HG03520 (cell line): Measurements from ENCODE around the gene GRIN2D.

Experiments used
- ATAC-seq: cut with Tn5 transposase; IDR thresholded peaks from one replicate; pipeline ENCODE4 v1.9.1; 2021; ENCODE audit warnings: mild to moderate bottlenecking, moderate library complexity; ENCODE audit not compliant: unreplicated experiment

Gene GRIN2D

DNA sequence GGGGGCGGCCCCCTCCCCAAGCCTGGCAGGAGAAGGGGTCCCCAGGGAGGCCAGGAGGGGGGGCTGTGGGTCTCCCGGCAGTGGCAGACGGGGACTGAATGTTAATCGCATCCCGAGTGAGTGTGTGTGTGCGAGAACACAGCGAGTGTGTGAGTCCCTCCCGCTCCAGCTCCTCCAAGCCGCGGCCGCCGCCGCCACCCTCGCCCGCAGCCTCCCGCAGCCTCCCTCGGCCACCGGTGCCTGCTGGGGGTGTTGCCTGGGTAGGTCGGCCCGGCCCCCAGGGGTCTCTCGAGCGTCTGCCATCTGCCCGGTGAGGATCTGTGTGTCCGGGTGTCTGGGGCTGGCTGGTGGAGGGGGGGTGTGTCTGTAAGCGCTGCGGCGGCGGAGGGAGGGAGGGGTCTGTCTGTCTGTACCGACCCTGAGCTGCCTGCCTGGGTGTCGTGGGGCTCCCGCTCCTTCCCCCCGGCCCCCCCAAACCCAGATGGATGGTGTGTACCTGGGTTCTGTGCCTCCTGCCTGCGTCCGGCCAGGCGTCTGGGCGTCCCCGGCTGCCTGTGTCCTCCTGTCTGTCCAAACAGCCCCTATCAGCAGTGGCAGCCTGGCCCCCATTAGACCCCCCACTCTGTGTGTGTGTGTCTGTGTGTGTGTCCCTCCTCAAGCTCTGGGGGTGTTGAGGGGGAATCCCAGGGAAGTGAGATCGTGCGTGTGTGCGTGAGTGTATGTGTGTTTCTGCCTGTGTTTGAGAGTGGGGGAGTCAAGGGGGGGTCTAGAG lies at the start of gene GRIN2D:
Gene GRIN2D (plus strand): TSS at position 110 of the 772 bp plus-strand sequence. CDS start 4,725 bp downstream, outside the sequence.
- no peak for ATAC-seq

DNA sequence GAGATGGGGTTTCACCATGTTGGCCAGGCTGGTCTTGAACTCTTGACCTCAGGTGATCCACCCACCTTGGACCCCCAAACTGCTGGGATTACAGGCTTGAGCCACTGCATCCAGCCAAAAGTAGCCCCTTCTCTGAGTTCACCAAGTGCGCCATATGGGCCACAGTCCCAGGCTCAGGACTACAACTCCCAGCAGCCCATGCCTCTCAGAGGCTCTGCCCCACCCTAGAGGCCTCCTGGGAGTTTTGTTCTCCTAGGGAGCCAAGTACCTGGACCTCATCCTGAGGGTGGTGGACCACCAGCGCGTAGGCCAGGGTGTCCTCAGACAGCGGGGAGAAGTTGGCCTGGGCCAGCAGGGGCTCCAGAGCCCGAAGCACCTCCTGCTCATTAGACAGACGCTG lies 48.6 kb upstream of the GRIN2D start:
- ATAC-seq, result no peak

DNA sequence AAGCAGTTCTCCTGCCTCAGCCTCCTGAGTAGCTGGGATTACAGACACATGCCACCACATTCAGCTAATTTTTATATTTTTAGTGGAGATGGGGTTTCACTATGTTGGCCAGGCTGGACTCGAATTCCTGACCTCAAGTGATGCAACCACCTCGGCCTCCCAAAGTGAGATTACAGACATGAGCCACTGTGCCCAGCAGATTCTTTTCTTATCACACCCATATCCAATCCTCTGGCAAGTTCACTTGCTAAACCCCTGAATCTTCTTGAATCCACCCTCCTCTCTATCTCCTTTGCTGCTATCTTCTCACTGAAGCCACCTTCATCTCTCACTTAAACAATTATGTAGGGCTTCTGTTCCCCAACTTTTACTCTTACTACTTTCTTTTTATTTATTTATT lies 47.3 kb upstream of the GRIN2D start:
- ATAC-seq, result no peak

DNA sequence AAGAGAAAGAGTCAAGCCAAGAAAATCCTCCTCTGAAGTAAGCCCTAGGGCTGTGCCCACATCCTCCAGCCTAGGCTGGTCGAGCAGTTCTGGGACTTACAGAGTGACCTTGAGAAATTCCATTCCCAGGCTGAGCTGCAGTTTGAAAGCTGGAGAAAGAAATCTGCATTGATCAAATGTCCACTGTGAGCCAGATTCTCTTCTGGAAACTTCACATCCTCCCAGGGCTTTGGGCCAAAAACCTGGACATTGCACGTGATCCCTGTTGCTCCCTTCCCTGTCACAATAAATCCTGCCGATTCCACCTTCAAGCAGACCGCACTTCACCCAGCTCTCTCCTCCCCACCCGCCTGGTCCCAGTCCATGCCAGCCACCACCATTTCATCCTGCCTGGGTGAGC lies 45.4 kb upstream of the GRIN2D start:
- no peak for ATAC-seq

DNA sequence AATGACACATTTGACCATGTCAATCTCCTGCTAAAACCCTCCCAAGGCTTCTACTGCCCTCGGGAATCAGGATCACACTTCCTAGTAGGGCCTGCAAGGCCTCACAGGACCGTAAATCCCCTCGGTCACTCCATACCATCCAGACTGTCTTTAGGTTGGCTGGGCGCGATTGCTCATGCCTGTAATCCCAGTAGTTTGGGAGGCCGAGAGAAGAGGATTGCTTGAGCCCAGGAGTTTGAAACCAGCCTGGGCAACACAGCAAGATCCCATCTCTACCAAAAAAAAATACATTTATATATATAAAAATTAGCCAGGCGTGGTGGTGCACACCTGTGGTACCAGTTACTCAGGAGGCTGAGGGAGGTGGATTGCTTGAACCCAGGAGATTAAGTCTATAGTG lies 44.7 kb upstream of the GRIN2D start:
- no peak for ATAC-seq

DNA sequence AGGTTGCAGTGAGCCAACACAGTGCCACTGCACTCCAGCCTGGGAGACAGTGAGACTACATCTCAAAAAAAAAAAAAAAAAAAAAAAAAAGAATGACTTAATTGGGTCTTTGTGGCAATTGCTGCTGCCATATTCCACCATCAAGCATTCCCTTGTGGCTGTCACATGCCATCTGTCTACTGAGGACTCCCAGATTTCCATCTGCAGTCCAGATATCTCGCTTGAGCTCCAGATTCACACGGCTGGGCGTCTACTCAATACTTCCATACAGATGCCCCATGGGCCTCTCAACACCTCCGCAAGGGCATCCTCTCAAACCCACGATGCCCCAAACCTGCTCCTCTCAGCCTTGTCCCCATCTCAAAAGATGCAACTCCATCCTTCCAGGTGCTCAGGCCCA lies 42.6 kb upstream of the GRIN2D start:
- no peak for ATAC-seq

DNA sequence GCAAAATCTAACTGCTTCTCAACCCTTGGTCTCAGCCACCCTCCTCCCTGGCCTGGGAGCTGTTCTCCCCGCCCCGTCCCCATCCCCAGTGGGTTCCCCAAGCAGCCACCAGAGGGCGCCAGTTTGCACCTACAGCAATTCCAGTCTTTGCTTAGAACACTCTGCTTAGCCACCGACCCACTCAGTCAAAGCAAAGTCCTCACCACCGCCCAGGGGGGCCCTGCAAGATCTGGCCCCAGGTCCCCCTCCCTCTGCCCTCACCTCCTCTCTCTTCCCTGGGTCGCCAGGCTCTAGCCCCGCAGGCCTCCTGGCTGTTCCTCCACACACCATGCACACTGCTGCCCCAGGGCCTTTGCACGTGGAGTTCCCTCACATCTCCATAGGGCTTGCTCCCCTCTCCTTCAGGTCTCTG lies 42.1 kb upstream of the GRIN2D start:
- ATAC-seq, result no peak

DNA sequence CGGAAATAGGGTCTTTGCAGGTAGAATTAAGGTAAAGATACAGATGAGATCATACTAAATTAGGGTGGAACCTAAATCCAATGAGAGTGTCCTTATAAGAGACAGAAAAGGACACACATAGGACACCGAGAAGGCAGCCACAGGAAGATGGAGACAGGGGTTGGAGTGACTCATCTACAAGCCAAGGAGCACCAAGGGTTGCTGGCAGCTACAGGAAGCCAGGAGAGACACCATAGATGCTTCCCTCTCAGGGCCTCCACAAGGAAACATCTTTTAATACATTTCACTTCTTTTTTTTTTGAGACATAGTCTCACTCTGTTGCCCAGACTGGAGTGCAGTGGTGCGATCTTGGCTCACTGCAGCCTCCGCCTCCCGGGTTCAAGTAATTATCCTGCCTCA lies 39.8 kb upstream of the GRIN2D start:
- ATAC-seq, result no peak

DNA sequence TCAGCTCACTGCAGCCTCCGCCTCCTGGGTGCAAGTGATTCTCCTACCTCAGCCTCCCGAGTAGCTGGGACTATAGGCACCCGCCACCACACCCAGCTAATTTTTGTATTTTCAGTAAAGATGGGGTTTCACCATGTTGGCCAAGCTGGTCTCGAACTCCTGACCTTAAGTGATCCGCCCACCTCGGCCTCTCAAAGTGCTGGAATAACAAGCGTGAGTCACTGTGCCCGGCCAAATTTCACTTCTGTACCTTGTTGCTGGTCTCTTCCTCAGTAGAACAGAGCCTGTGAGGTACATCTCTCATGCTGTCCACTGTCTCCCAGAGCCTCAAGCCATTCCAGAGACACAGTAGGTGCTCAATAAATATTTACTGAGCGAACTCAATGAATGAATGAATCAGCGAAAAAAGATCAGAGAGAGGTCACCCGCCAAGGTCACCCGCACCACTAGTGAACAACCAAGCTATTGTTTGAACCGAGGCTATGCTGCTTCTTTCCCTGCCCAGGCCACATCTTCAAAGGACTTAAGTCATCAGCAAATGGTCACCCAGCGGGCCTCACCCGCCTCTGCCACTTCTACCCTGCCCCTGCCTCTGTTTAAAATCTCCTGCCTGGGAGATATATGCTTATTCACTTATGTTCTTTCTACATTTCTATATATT lies 39.0 kb upstream of the GRIN2D start:
- ATAC-seq, result no peak

DNA sequence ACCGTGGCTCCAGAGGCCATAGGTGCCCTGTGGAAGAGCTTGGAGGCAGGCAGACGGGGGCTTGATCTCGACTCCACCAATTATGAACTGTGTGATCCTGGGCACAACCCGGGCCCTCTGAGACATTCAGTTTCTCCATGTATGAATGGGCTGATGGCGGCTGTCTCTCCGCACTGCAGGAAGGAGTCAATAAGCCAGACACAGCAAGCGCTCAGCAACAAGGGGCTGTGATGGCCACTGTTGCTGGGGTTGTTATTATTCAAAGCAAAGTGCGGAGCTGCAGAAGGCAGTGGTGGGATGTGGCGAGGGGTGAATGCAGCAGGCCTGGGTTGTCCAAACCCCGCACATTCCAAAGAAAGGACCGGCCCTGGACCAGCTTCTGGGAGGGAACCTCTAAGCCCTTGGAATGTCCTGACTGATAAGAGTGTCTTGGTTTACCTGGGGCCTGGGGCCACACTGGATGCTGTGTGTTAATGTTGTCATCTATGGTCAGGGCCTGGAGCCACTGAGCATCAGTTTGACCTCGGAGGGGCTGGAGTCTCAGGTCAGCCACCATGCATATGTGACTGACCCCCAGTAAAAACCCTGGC lies 38.0 kb upstream of the GRIN2D start:
- no peak for ATAC-seq

DNA sequence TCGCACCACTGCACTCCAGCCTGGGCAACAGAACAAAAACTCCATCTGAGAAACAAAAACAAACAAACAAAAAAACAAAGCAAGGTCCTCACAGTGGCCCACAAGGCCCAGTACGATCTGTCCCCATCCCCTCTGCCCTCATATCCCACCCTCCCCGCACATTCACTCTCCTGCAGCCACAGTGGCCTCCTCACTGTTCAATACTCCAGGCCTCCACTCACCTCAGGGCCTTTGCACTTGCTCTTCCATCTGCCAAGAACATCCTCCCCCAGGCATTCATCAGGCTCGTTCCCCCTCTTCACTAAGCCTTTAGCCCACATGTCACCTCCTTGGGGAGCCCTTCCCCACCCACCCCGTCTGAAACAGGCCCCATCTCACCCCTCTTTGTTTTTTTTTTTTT lies 34.3 kb upstream of the GRIN2D start:
- no peak for ATAC-seq

DNA sequence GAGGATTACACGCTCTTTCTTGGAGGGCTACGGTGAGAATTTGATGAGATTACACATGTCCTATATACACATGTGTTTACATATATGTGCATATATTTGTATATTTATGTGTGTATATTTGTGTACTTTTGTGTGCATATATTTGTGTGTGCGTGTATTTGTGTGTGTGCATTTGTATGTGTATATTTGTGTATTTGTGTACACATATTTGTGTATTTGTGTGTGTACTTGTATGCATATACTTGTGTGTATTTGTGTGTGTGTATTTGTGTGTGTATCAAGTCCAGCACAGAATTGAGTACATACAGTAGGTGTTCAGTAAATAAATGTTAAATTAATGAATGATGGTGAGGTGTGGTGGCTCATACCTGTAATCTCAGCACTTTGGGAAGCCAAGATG lies 31.6 kb upstream of the GRIN2D start:
- ATAC-seq, result no peak

DNA sequence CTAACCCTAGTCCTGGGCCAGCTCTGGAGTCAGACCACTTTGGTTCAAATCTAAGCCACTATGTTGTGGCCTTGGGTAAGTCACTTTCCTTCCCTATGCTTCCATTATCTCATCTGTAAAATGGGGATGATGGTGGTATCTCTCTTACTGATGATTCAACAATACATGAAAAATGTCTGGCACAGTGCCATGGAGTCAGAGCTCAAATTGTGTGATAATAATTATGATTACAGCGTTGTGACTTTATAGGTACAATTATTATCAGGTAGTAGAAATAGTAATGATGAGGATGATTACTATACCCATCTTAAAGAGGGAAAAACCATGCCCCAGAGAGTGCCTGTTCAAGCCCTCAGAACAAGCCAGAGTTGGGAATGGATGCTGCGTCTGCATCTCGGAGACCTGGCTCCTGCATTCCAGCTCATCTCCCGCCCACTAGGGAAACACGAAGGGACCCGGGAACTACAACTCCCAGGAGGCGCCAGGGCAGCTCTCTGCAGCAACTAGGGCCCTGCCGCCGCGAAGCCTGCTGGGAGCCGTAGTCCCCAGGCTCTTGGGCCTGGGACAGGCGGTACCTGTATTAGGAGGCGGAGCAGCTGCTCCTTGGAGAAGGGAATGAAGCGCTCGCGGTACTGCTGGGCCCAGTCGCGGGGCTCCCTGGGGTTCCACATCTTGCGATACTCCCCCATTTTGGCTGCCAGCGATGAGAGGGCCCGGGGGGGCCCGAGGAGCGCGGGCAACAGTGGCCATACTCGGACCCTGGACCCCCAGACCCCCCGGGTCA lies 30.6 kb upstream of the GRIN2D start:
- peak; percentile 51 for ATAC-seq

DNA sequence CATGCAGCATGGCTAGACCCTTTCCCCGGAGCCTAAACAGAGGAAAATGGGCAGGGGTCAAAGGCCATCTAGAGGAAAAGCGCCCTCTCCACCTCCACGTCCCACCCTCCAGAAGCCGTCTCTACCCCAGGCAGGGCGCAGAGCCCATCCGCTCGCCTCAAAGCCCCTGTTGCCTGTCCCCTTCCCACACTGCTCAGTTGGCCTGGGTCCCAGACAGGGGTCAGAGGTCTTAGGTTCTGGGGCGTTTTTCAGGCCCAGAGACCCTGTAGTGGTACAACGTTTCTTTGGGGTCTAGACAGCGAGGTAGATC lies 30.0 kb upstream of the GRIN2D start:
- peak; percentile 2 for ATAC-seq

DNA sequence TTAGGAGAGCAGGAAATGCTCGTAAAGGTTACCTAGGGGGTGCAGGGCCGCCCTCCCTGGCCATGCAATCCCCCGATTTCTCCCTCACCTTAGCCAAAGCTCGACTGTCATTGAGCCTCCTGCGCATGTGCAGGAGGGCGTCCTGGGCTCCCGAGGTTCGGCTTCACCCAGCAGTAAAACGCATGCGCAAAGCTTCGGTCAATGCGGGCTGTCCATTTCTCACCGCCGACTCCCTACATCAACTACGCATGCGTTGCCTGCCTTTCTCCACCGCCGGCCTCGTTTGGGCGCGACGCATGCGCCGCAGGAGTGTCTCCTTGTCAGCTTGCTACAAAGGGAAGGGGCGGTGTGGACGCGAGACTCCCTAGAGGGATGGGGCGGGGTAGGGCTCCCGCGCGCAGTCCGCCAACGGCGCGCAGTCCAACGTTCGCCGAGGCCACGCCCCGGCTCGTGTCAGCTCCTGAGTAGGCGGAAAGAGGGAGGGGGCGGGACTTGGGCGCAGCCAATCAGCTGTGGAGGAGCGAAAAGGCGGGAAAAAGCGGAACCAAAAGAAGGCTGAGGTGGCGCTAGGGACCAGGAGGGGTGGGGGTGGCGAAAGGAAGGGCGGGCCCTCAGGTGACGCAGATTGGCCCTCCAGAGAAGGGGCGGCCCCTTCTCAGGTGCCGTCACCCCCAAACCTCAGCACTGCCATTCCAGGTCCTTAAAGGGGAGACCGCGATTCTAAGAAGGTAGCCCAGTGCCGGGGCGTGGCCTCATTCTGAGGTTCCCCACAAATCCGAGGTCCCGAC lies 29.5 kb upstream of the GRIN2D start, which contains the start of the genes SYNGR4 and TMEM143:
Gene SYNGR4 (plus strand): TSS at position 558 of the 788 bp plus-strand sequence. CDS start 1,476 bp downstream, outside the sequence.
Gene TMEM143 (minus strand): TSS at position 131 of the 788 bp plus-strand sequence. CDS start 20 bp downstream, at position 111.
- ATAC-seq, result peak; percentile 72

DNA sequence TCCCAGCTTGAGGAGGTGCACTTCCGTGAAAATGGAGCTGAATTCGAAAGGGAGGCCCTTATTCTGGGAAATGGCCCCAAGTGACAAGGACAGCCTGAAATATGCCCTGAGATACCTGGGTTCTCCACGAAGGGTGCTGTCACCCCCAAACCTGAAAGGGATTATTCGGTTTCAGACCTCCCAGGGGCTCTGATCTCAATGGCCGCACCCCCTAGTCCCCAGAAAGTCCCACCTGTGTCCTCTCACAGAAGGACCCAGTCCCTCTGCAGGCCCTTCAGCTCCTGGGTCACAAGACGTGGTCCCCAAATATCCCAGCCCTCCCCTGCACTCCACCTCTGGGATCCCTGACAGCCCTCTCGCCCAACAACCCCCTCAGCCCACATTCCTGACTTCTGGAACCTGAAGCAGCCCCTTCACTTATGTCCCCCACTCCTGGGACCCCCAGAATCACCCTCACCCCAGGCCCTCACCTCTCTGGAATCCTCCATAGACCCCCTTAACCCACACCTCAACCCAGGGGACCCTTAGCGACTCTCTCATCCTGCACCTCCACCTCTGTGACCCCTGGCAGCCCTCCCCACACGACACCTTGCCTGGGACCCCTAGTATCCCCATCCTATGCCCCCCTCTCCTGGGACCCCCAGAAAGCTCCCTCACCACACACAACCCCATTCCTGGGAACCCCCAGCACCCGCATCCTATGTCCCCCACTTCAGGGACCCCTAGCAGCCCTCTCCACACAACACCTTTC lies 28.7 kb upstream of the GRIN2D start:
- no peak for ATAC-seq

DNA sequence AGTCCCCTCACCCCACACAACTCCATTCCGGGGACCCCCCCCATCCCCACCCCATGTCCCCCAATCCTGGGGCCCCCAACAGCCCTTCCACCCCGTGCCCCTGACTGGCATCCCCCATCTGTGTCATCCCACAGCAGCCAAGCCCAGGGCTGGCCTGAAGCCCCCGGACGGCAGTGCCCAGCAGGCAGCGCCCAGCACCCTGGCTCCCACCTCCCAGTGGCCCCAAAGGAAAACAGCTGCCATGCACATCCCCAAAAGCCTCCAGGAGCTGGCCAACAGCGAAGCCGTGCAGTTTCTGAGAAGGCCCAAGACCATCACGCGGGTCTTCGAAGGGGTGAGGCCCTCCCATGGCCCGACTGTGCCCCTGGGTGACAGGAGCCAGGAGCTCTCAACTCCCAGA lies 27.9 kb upstream of the GRIN2D start:
- ATAC-seq, result no peak

DNA sequence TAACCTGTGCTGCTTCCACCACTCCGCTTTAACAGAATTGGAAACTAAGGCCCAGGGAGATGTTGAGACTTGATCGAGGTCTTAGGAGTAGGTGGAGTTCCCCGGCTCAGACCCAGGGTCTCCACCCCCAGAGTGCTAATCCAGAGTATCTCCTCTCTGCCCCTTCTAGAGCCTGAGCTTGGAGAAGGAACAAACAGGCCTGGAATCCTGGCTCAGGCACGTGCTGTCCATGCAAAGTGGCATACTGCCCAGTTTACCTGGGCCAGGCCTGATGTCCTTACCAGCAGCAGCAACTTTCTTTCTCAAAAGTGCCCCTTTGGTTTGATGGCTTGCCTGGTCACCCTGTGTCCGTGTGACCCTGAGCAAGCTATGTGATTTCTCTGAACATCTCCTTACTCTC lies 25.6 kb upstream of the GRIN2D start:
- no peak for ATAC-seq

DNA sequence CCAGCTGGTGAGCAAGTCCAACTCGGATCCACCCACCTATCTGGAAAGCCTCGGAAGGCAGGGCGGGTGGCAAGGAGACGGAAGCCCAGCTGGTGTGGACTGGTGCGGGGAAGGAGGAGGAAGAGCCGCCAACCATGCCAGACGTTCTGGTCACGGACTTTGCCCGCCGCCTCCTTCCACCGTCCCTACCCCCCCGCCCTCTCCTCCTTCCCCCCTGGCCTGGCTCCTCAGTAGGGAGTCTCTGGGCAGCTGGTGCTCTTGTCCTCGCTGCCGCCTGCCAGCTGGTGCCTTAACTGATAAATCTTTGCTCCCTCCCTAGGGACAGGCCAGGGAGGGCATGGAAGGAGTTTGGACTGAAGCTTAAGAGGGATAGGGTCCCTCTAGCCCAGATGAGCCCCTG lies 24.5 kb upstream of the GRIN2D start:
- no peak for ATAC-seq

DNA sequence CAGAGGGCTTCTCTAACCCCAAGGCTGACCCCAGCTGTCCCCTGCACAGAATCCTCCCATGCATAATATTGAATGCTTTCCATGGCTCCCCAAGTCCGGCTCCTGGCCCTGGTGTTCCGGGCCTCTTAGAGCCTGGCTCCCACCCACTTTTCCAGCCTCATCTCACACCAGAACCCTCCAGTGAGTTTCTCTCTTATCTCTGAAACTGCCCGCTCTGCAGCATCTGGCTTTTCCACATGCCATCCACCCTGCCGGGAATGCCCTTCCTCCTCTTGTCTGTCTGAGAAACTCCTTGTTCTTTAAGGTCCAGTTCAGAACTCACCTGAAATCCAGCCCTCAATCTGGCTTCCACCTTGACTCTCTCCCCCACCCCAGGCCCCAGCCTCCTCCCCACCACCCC lies 22.5 kb upstream of the GRIN2D start:
- ATAC-seq, result no peak
